ENCODE measurements around the gene USH1C.

USH1C gene

GRCh38 chr11:17445240-17445795, 98.9 kb downstream of the USH1C start:
- Histone ChIP-seq H3K9me3 (ENCODE audit: control insufficient read depth, insufficient read depth, low read length) (no peaks in the 10 kb centered on the region), H3K27ac (ENCODE audit: low read depth, low read length) (no peak overlapping the region), H3K9ac (ENCODE audit: low read depth, low read length) (no peak overlapping the region), H3K36me3 (ENCODE audit: control insufficient read depth, insufficient read depth, low read length) (no peaks in the 10 kb centered on the region), H3K4me1 (ENCODE audit: control insufficient read depth, insufficient read depth, low read length) (no peaks in the 10 kb centered on the region), H3K27me3 (ENCODE audit: control insufficient read depth, insufficient read depth, low read length) (peaks cover 16% of the 10 kb centered on the region), H3K4me3 (ENCODE audit: low read depth, low read length) (no peak overlapping the region)

- Histone ChIP-seq H3K9ac (ENCODE audit: low read depth, low read length) (no peak overlapping the region), H3K27me3 (ENCODE audit: control insufficient read depth, insufficient read depth, low read length) (peaks cover 28% of the 10 kb centered on the region), H3K36me3 (ENCODE audit: control insufficient read depth, insufficient read depth, low read length) (no peaks in the 10 kb centered on the region), H3K9me3 (ENCODE audit: control insufficient read depth, insufficient read depth, low read length) (no peaks in the 10 kb centered on the region), H3K27ac (ENCODE audit: low read depth, low read length) (no peak overlapping the region), H3K4me1 (ENCODE audit: control insufficient read depth, insufficient read depth, low read length) (peaks cover 4% of the 10 kb centered on the region; the same call in 1 of the 2 replicates), H3K4me3 (ENCODE audit: low read depth, low read length) (no peak overlapping the region)
Measured at GRCh38 chr11:17443926-17444690, 100.1 kb downstream of the USH1C start.
